ENCODE measurements around the gene RPS27L. TPM values are rescaled to one million over a fixed set of nuclear protein-coding genes. Genes with fewer than 3 reads are reported as not detected.

Gene RPS27L
- 742 and 748 TPM in 2 replicates for polyA plus RNA-seq (2011; rRNA removed)
- polyA plus RNA-seq (2012; cell fraction: cytosol; rRNA removed): 258 and 280 TPM in 2 replicates
- 43.1 and 51.1 TPM in 2 replicates for polyA plus RNA-seq (2012; cell fraction: nucleus; rRNA removed)
- polyA plus RNA-seq (2017; fragmentation: RNase III; extraction: RNeasy Plus Mini Kit Qiagen cat#74134 plus additional on column Dnase treatment): 609 to 664 TPM (median 641 TPM) in 3 replicates
- polyA minus RNA-seq (2011; rRNA and poly(A)+ RNA removed): 38.3 and 59.2 TPM in 2 replicates

GRCh38 chr15:63157118-63157843, at the start of gene RPS27L:
Gene RPS27L (minus strand): TSS chr15:63157477. CDS start chr15:63157405, 72 bp downstream.
- peak; percentile 98 for ATAC-seq
- peaks cover 32% of the 10 kb centered on the region for H3K4me1 ChIP-seq
- CTCF ChIA-PET: interaction anchor here (0.7 to 1.9 kb wide), 13 partner anchors 9 to 375 kb away, joined by 3 to 10 read pairs (median 3); partner anchors contain the start of gene APH1B
- peak within 1 kb of the TSS; percentile 74 for H3K4me3 ChIP-seq
- POLR2A ChIA-PET: interaction anchor here (0.6 to 2.3 kb wide), 29 partner anchors 10 to 443 kb away, joined by 3 to 24 read pairs (median 4); partner anchors contain the start of genes APH1B, RAB8B and USP3
- WGBS (ENCODE audit: missing lambda C conversion rate): 1% methylated on average over 57 of the region's 60 CpGs
- no peaks in the 10 kb centered on the region for H3K9me3 ChIP-seq
- DNase-seq (ENCODE audit: low read depth in 1 of 2, low spot score in 1 of 2): peak; percentile 96 to 98
- FAIRE-seq: peak; percentile 93
- peak within 1 kb of the TSS; percentile 95 to 98 for H3K27ac ChIP-seq
- H3K4me2 ChIP-seq: peak within 1 kb of the TSS; percentile 86
- no peak for TF ChIP-seq POLR2AphosphoS2 (conservative IDR thresholded peaks at IDR 0.05; ENCODE audit: low read length)
- TF ChIP-seq ZSCAN20 (CRISPR knock-in tag; IDR thresholded peaks at IDR 0.05): no peak
- TF ChIP-seq SMC3 (IDR thresholded peaks at IDR 0.05): peak; percentile 32; the same call in 2 of the 3 replicates
- TF ChIP-seq JUNB (IDR thresholded peaks at IDR 0.05): no peak; the same call in 1 of the 2 replicates
- peak; percentile 99 for TF ChIP-seq TP53 (CRISPR knock-in tag; IDR thresholded peaks at IDR 0.05)
- no peak for TF ChIP-seq FOSL2 (IDR thresholded peaks at IDR 0.05)
- no peak for TF ChIP-seq FOSL2 (CRISPR knock-in tag; IDR thresholded peaks at IDR 0.05)
- no peak for TF ChIP-seq HEYL (CRISPR knock-in tag; IDR thresholded peaks at IDR 0.05)
- no peak; a peak in 2 of 5 replicates for TF ChIP-seq RAD21 (conservative IDR thresholded peaks at IDR 0.05 in 1 of 2, IDR thresholded peaks at IDR 0.05 in 1 of 2)
- no peak for TF ChIP-seq FOXS1 (CRISPR knock-in tag; IDR thresholded peaks at IDR 0.05)
- TF ChIP-seq HOXB13 (CRISPR knock-in tag; IDR thresholded peaks at IDR 0.05; ENCODE audit: low read depth): no peak; the same call in 1 of the 2 replicates
- no peak for TF ChIP-seq KDM1A (IDR thresholded peaks at IDR 0.05; ENCODE audit: low read depth)
- no peak; the same call in 1 of the 2 replicates for TF ChIP-seq GATA3 (IDR thresholded peaks at IDR 0.05; ENCODE audit: borderline replicate concordance)
- no peak for TF ChIP-seq EHMT2 (IDR thresholded peaks at IDR 0.05; ENCODE audit: low read depth)
- no peak for TF ChIP-seq EP300 (IDR thresholded peaks at IDR 0.05)
- 0 out of 2 replicates have a peak, but pooled peaks have one; percentile 24 for TF ChIP-seq REST (IDR thresholded peaks at IDR 0.05)
- TF ChIP-seq ZFP36 (IDR thresholded peaks at IDR 0.05; ENCODE audit: borderline replicate concordance, partially characterized antibody): no peak
- no peak for TF ChIP-seq HOXB5 (CRISPR knock-in tag; IDR thresholded peaks at IDR 0.05)
- no peak for TF ChIP-seq CHD4 (IDR thresholded peaks at IDR 0.05; ENCODE audit: borderline replicate concordance)
- TF ChIP-seq MYC (IDR thresholded peaks at IDR 0.05; ENCODE audit: borderline replicate concordance, low read length): peak; percentile 74
- TF ChIP-seq HDAC2 (IDR thresholded peaks at IDR 0.05): no peak
- TF ChIP-seq HMGXB4 (CRISPR knock-in tag; IDR thresholded peaks at IDR 0.05; ENCODE audit: borderline replicate concordance): peak; percentile 20; the same call in 1 of the 2 replicates
- TF ChIP-seq MAZ (IDR thresholded peaks at IDR 0.05; ENCODE audit: borderline replicate concordance, low read depth, low read length): no peak
- no peak for TF ChIP-seq NR3C1 (IDR thresholded peaks at IDR 0.05)
- no peak for TF ChIP-seq KDM5A (IDR thresholded peaks at IDR 0.05)
- no peak for TF ChIP-seq NFE2L2 (conservative IDR thresholded peaks at IDR 0.05; ENCODE audit: low read length)
- TF ChIP-seq CBX8 (IDR thresholded peaks at IDR 0.05): no peak; the same call in 1 of the 2 replicates
- no peak for TF ChIP-seq ZNF302 (CRISPR knock-in tag; IDR thresholded peaks at IDR 0.05)
- no peak for TF ChIP-seq CTCF (IDR thresholded peaks at IDR 0.05)
- TF ChIP-seq, protein P1, sequence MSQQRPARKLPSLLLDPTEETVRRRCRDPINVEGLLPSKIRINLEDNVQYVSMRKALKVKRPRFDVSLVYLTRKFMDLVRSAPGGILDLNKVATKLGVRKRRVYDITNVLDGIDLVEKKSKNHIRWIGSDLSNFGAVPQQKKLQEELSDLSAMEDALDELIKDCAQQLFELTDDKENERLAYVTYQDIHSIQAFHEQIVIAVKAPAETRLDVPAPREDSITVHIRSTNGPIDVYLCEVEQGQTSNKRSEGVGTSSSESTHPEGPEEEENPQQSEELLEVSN (IDR thresholded peaks at IDR 0.05; ENCODE audit: borderline replicate concordance, low read depth): no peak
- peak; percentile 93 to 99; a peak in 4 of 5 replicates for TF ChIP-seq JUN (IDR thresholded peaks at IDR 0.05)
- peak; percentile 92 for TF ChIP-seq MAX (IDR thresholded peaks at IDR 0.05)
- TF ChIP-seq RCOR1 (IDR thresholded peaks at IDR 0.05; ENCODE audit: low read depth, low read length): no peak
